Measurements from ENCODE around the gene COG5.
"Not testable (repeated sequence)": the region's sequence is repeated elsewhere in the genome, so short reads cannot be mapped to it uniquely, and the experiment has no call there.

Gene COG5

GRCh38 chr7:107157091-107157490, 406.6 kb downstream of the COG5 start:
- no peak for DNase-seq (ENCODE audit: low spot score)

- DNase-seq (ENCODE audit: low spot score) = not testable (repeated sequence)
Observed at GRCh38 chr7:107155726-107156125, 408.0 kb downstream of the COG5 start.

- no peak for DNase-seq (ENCODE audit: low spot score)
Observed at GRCh38 chr7:107154826-107155225, 408.9 kb downstream of the COG5 start.

- peak; percentile 48 for DNase-seq (ENCODE audit: low spot score)
Observed at GRCh38 chr7:107152011-107152410, 411.7 kb downstream of the COG5 start.
